ENCODE data around the gene AR.

Gene AR

GRCh38 chrX:67734111-67734753 is 190.4 kb downstream of the AR start:
- no peak for TF ChIP-seq CTCF (IDR thresholded peaks at IDR 0.05; ENCODE audit: low read depth, low read length)
- DNase-seq (ENCODE audit: extremely low read depth, low read depth), result no peak

GRCh38 chrX:67749536-67749935 is 205.7 kb downstream of the AR start:
- TF ChIP-seq CTCF (IDR thresholded peaks at IDR 0.05; ENCODE audit: low read depth, low read length), result no peak
- no peak for DNase-seq (ENCODE audit: extremely low read depth, low read depth)

DNA sequence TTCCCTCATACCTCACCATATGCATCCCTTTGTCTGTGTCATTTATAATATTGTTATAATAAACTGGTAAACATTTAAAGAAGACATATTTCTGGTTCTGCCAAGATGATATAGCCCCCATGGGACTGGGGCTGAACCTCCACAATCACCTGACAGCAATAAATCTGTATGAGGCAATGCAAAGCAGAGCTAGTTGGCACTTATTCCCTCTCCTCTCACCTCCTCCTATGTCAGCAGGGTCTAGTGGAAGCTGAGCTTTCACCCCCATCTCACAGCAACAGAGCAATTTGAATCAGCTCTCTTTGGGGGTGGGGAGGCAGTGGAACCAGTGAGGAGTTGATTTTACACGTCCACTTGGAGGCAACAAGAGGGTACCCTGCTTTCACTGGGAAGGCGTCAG is 206.9 kb downstream of the AR start:
- TF ChIP-seq CTCF (IDR thresholded peaks at IDR 0.05; ENCODE audit: low read depth, low read length), result no peak
- DNase-seq (ENCODE audit: extremely low read depth, low read depth), result no peak

GRCh38 chrX:67759018-67759417 is 215.2 kb downstream of the AR start:
- DNase-seq (ENCODE audit: extremely low read depth, low read depth), result no peak
- TF ChIP-seq CTCF (IDR thresholded peaks at IDR 0.05; ENCODE audit: low read depth, low read length), result no peak

- no peak for TF ChIP-seq CTCF (IDR thresholded peaks at IDR 0.05; ENCODE audit: low read depth, low read length)
Observed at GRCh38 chrX:67777148-67777547, 233.3 kb downstream of the AR start.

DNA sequence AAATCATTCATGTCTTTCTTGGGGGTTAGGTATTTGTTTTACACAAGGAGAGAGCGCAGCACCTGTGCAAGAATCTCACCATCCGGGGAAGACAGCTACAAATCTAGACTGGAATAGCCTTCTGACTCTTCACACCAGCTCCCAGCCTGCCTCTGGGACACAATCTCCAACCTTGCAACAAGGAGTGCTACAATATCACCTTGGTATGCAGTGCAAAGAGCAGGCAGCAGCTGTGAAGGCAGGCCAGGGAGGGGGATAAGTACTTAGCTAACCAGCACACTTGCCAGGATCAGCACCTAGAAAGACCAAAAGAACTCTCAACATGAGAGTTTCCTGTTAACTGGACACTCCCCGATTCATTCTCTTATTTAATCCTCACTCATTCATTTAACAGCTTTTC is 235.3 kb downstream of the AR start:
- DNase-seq (ENCODE audit: extremely low read depth, low read depth), result no peak
- no peak for TF ChIP-seq CTCF (IDR thresholded peaks at IDR 0.05; ENCODE audit: low read depth, low read length)

More at GRCh38 chrX:67777148-67777547, 233.3 kb downstream of the AR start:
- no peak for DNase-seq (ENCODE audit: extremely low read depth, low read depth)
